DOHH2 (cell line): ENCODE data around the gene ABCA3.

Experiments used
- H3F3A ChIP-seq: fragments of 200-600 bp; sonication (generic), shearing (Covaris generic); 2 replicates; pipeline ENCODE4 v1.6.0; 2016; ENCODE audit warnings: antibody characterized with exemption, mild to moderate bottlenecking; ENCODE audit not compliant: control insufficient read depth, insufficient read depth
- H3K27ac ChIP-seq: fragments of 200-600 bp; sonication (generic); 2 replicates; pipeline ENCODE4 v1.5.1; 2014; ENCODE audit warnings: low read depth, mild to moderate bottlenecking, low read length, moderate library complexity
- H3K27me3 ChIP-seq: fragments of 200-600 bp; sonication (generic); 2 replicates; pipeline ENCODE4 v1.6.1; 2014; ENCODE audit warnings: mild to moderate bottlenecking, low read length, mixed read lengths; ENCODE audit not compliant: control insufficient read depth
- H3K36me3 ChIP-seq: fragments of 200-600 bp; sonication (generic); 2 replicates; pipeline ENCODE4 v1.6.1; 2014; ENCODE audit warnings: mild to moderate bottlenecking, low read length, moderate library complexity, mixed read lengths; ENCODE audit not compliant: control insufficient read depth
- H3K4me1 ChIP-seq: fragments of 200-600 bp; sonication (generic); 2 replicates; pipeline ENCODE4 v1.6.1; 2014; ENCODE audit warnings: mild to moderate bottlenecking, low read length, mixed read lengths; ENCODE audit not compliant: control insufficient read depth
- H3K4me2 ChIP-seq: fragments of 200-600 bp; sonication (generic); 2 replicates; pipeline ENCODE4 v1.6.0; 2014; ENCODE audit warnings: mild to moderate bottlenecking, low read length, moderate library complexity
- H3K4me3 ChIP-seq: fragments of 200-600 bp; sonication (generic); 2 replicates; pipeline ENCODE4 v1.5.1; 2014; ENCODE audit warnings: mild to moderate bottlenecking, low read length, mixed read lengths
- H3K79me2 ChIP-seq: fragments of 200-600 bp; sonication (generic); 2 replicates; pipeline ENCODE4 v1.6.1; 2014; ENCODE audit warnings: mild to moderate bottlenecking, low read length, mixed read lengths; ENCODE audit not compliant: control insufficient read depth
- H3K9me2 ChIP-seq: fragments of 200-600 bp; sonication (generic); replicated peaks from 2 replicates; pipeline ENCODE4 v1.6.1; 2014; ENCODE audit warnings: mild to moderate bottlenecking, low read length, mixed read lengths; ENCODE audit not compliant: control insufficient read depth
- H3K9me3 ChIP-seq: fragments of 200-600 bp; sonication (generic); 2 replicates; pipeline ENCODE4 v1.6.1; 2014; ENCODE audit warnings: antibody characterized with exemption, low read length, mixed read lengths; ENCODE audit not compliant: control insufficient read depth, insufficient read depth
- H4K20me1 ChIP-seq: fragments of 200-600 bp; sonication (generic); 2 replicates; pipeline ENCODE4 v1.6.0; 2014; ENCODE audit warnings: low read depth, mild to moderate bottlenecking, antibody characterized with exemption, low read length, moderate library complexity; ENCODE audit not compliant: control insufficient read depth, insufficient read depth
- CTCF ChIP-seq: fragments of 200-600 bp; sonication (generic); IDR thresholded peaks from one replicate; pipeline ENCODE4 v1.5.1; 2014; ENCODE audit warnings: antibody characterized with exemption, mild to moderate bottlenecking, low read depth, low read length; ENCODE audit not compliant: poor library complexity, severe bottlenecking
- EZH2phosphoT487 ChIP-seq: fragments of 200-600 bp; sonication (generic); IDR thresholded peaks from 2 replicates; pipeline ENCODE4 v1.6.1; 2017; ENCODE audit warnings: borderline replicate concordance, mild to moderate bottlenecking, antibody characterized with exemption, low read length, moderate library complexity, mixed read lengths

The ABCA3 gene

GRCh38 chr16:2280461-2280860, 60.1 kb downstream of the ABCA3 start:
- Histone ChIP-seq H4K20me1 (no peaks in the 10 kb centered on the region), H3K79me2 (no peaks in the 10 kb centered on the region), H3K27me3 (peaks cover 3% of the 10 kb centered on the region; the same call in 1 of the 2 replicates), H3K36me3 (no peaks in the 10 kb centered on the region), H3K9me2 (no peaks in the 10 kb centered on the region), H3K27ac (no peak overlapping the region), H3K4me3 (no peak overlapping the region), H3K4me1 (no peaks in the 10 kb centered on the region), H3K4me2 (no peak overlapping the region), H3F3A (no peaks in the 10 kb centered on the region), H3K9me3 (no peaks in the 10 kb centered on the region)
- TF ChIP-seq EZH2phosphoT487 (no peak), CTCF (no peak)

GRCh38 chr16:2278956-2279800, 61.4 kb downstream of the ABCA3 start:
- Histone ChIP-seq H3K4me3 (no peak overlapping the region), H3K9me2 (no peaks in the 10 kb centered on the region), H3K79me2 (no peaks in the 10 kb centered on the region), H3K27ac (no peak overlapping the region), H3K36me3 (no peaks in the 10 kb centered on the region), H3K9me3 (no peaks in the 10 kb centered on the region), H3K27me3 (peaks cover 3% of the 10 kb centered on the region; the same call in 1 of the 2 replicates), H4K20me1 (no peaks in the 10 kb centered on the region), H3K4me1 (no peaks in the 10 kb centered on the region), H3K4me2 (no peak overlapping the region), H3F3A (no peaks in the 10 kb centered on the region)
- no peak for TF ChIP-seq EZH2phosphoT487
- no peak for TF ChIP-seq CTCF

- TF ChIP-seq EZH2phosphoT487 = no peak
- no peak for TF ChIP-seq CTCF
- H3K4me2 ChIP-seq = no peak overlapping the region
Measured at GRCh38 chr16:2278272-2278608, 62.3 kb downstream of the ABCA3 start.

More at GRCh38 chr16:2278272-2278608, 62.3 kb downstream of the ABCA3 start:
- H3F3A ChIP-seq = no peaks in the 10 kb centered on the region
- peaks cover 3% of the 10 kb centered on the region; the same call in 1 of the 2 replicates for H3K27me3 ChIP-seq
- H3K4me3 ChIP-seq = no peak overlapping the region
- no peaks in the 10 kb centered on the region for H3K36me3 ChIP-seq
- H3K9me3 ChIP-seq = no peaks in the 10 kb centered on the region
- no peaks in the 10 kb centered on the region for H3K79me2 ChIP-seq
- H3K4me1 ChIP-seq = no peaks in the 10 kb centered on the region
- no peaks in the 10 kb centered on the region for H4K20me1 ChIP-seq
- no peaks in the 10 kb centered on the region for H3K9me2 ChIP-seq
- no peak overlapping the region for H3K27ac ChIP-seq
